ENCODE data around the gene CTXN1.
"Not testable (repeated sequence)": the region's sequence is repeated elsewhere in the genome, so short reads cannot be mapped to it uniquely, and the experiment has no call there.

CTXN1 gene

GRCh38 chr19:7893362-7894101 lies 32.4 kb downstream of the CTXN1 start:
- peak; percentile 69 for DNase-seq
- in situ Hi-C loops (cut with HindIII; ENCODE audit: low pct_ligation_motif_present, low pct_unique_long_range_greater_than_20kb, low sequenced_read_pairs): not testable (repeated sequence)

DNA sequence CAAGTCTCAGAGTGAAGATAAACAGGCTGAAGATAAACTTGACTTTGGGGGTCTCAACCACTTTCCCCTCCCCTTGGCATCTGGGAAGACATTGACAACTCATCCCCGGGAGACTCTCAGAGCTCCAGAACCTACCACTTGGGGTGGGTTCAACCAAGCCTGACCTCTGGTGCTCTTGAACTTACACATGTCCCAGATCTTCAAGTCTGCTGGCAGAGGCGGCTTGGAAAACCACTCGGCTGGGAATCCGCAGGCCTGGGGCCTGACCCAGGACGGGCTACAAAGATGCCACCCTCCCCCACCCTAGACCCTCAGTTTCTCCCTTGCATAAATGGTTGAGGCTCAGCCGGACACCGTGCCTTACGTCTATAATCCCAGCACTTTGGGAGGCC lies 37.1 kb downstream of the CTXN1 start:
- peak; percentile 26 for DNase-seq
- in situ Hi-C loops (cut with HindIII; ENCODE audit: low pct_ligation_motif_present, low pct_unique_long_range_greater_than_20kb, low sequenced_read_pairs): no loop called here

DNA sequence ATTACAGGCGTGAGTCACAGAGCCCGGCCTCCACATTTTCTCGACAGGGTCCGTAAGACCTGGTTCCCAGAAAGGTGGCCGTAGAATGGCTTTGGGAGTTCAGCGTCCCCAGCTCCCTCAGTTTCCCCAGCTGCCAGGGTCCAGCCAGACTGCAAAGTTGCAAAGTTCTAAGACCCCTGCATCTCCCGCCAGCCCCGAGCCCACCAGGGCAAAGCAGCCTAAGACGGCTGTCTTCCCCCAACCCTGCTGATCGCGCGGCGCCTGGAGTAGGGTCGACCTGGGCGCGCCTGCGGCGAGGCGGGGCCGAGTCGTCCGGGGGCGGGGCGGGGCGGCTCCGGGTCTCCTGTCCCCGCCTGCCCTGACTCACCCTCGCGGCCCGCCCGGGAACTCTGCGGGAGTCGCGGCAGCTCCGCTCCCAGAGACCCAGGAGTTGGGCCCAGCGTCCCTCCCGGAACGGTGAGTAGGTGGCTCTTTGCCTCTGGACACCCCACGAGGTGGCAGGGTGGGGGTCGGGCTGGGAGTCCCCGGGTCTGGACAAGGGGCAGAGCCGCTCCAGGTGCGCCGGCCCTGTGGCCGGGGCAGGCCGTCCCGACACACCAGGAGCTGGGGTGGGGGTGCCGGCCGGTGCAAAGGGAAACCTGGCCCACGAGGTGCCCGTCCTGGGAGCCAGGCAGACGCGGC lies 37.6 kb downstream of the CTXN1 start, which contains the start of gene LRRC8E:
Gene LRRC8E (plus strand): TSS at position 366 of the 681 bp plus-strand sequence. CDS start 7,094 bp downstream, outside the sequence.
- DNase-seq: peak; percentile 83
- in situ Hi-C loops (cut with HindIII; ENCODE audit: low pct_ligation_motif_present, low pct_unique_long_range_greater_than_20kb, low sequenced_read_pairs): no loop called here

DNA sequence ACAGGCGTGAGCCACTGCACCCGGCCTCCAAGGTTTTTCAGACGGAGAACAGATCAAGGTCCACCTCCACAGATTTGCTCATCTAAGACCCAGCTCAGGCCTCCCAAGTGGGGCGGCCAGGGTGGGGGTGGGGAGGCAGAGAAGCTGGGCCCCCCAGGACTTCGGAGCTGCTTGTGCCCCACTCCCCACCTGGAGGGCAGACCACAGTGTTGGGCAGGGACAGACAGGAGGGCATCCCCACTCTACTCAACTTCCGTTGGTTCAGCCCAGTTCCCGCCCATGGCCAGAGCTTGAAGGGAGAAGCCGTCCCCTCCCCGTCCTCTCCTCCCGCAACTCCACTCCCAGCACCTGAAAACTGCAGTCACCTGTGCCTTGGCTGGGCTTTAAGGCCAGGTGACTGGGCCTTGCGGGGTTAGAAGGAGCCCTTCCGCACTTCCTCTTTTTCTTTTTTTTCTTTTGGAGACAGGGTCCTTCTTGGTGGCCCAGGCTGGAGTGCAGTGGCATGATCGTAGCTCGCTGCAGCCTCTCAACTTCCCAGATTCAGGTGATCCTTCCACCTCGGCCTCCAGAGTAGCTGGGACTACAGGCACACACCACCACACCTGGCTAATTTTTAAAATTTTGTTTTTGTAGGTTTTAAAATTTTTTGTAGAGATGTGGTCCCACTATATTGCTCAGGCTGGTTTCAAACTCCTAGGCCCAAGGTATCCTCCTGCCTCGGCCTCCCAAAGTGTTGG lies 38.4 kb downstream of the CTXN1 start:
- DNase-seq: no peak

GRCh38 chr19:7885818-7886217 lies 40.1 kb downstream of the CTXN1 start:
- no peak for DNase-seq
- in situ Hi-C loops (cut with HindIII; ENCODE audit: low pct_ligation_motif_present, low pct_unique_long_range_greater_than_20kb, low sequenced_read_pairs): no loop called here

More for the DNA sequence above, 38.4 kb downstream of the CTXN1 start:
- in situ Hi-C loops (cut with HindIII; ENCODE audit: low pct_ligation_motif_present, low pct_unique_long_range_greater_than_20kb, low sequenced_read_pairs): no loop called here

- in situ Hi-C loops (cut with HindIII; ENCODE audit: low pct_ligation_motif_present, low pct_unique_long_range_greater_than_20kb, low sequenced_read_pairs): no loop called here
- DNase-seq: no peak
These were observed 42.0 kb downstream of the CTXN1 start for GRCh38 chr19:7883796-7884570.

DNA sequence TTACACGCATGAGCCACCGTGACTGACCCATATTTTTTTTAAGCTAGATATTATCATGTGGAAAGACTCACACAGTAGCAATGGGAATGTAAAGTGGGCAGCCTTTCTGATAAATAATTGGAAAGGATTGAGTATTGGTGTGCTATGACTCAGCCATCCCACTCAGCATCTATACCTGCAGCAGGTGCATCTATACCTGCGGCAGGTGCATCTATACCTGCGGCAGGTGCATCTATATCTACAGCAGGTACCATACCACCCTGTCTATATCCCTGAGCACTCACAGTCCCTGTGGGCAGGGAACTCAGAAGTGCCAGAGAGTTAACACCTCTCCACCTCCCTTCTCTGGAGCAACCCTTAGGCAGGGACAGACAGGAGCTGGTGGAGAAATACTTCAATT lies 42.8 kb downstream of the CTXN1 start:
- in situ Hi-C loops (cut with HindIII; ENCODE audit: low pct_ligation_motif_present, low pct_unique_long_range_greater_than_20kb, low sequenced_read_pairs): no loop called here
- no peak for DNase-seq

- in situ Hi-C loops (cut with HindIII; ENCODE audit: low pct_ligation_motif_present, low pct_unique_long_range_greater_than_20kb, low sequenced_read_pairs): no loop called here
- DNase-seq: no peak
These were observed 44.0 kb downstream of the CTXN1 start for GRCh38 chr19:7881910-7882309.

GRCh38 chr19:7879836-7880235 lies 46.1 kb downstream of the CTXN1 start:
- no peak for DNase-seq
- in situ Hi-C loops (cut with HindIII; ENCODE audit: low pct_ligation_motif_present, low pct_unique_long_range_greater_than_20kb, low sequenced_read_pairs): no loop called here

GRCh38 chr19:7879111-7879807 lies 46.7 kb downstream of the CTXN1 start:
- no peak for DNase-seq
- in situ Hi-C loops (cut with HindIII; ENCODE audit: low pct_ligation_motif_present, low pct_unique_long_range_greater_than_20kb, low sequenced_read_pairs): no loop called here

DNA sequence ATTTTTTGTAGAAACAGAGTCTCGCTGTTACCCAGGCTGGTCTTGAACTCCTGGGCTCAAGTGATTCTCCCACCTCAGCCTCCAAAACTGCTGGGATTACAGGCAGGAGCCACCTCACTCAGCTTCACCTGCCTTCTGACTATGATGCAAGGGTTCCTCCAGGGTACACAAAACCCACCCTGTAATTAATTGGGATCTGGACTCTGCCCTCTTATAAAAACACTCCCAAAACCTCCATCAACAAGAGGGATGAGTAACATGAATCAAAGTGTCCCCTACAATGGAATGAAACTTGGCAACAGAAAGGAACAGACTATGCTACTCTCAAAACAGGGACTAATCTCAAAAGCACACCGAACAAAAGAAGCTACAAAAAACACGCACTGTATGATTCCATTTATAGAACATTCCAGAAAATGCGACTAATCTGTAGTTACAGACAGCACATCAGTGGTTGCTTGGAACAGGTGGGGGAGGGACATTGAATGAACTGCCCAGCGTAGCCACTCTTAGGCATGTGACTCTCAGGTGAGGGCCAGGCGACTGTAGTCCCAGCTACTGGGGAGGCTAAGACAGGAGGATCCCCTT lies 48.6 kb downstream of the CTXN1 start:
- in situ Hi-C loops (cut with HindIII; ENCODE audit: low pct_ligation_motif_present, low pct_unique_long_range_greater_than_20kb, low sequenced_read_pairs): no loop called here
- no peak for DNase-seq

DNA sequence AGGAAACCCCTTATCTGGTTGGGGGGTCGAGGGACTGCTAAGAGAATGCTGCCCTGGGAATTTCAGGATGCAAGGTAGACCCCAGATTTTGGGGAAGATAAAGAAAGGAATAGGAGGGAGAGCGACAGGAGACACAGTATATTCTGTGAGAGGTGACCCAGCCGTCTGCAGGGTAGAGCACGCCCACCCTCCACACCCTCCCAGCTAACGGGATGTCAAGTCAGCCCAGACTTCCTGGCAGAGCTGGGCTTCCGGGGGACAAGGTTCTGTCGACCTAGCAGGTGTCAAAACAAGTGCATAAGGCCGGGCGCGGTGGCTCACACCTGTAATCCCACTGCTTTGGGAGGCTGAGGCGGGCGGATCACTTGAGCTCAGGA lies 51.0 kb downstream of the CTXN1 start:
- DNase-seq: no peak
- in situ Hi-C loops (cut with HindIII; ENCODE audit: low pct_ligation_motif_present, low pct_unique_long_range_greater_than_20kb, low sequenced_read_pairs): no loop called here
